OCI-LY7 (cell line): ENCODE measurements around the gene MINDY2.

ENCODE experiments used
- CTCF ChIP-seq: fragments of 200-600 bp; sonication (generic); conservative IDR thresholded peaks from 2 replicates; pipeline ENCODE4 v1.5.1; 2014; ENCODE audit warnings: mild to moderate bottlenecking, antibody characterized with exemption, low read length, moderate library complexity, mixed read lengths
- EZH2phosphoT487 ChIP-seq: fragments of 200-600 bp; sonication (generic); IDR thresholded peaks from 2 replicates; pipeline ENCODE4 v1.6.1; 2018; ENCODE audit warnings: low read depth, borderline replicate concordance, mild to moderate bottlenecking, mixed run types, antibody characterized with exemption, low read length, moderate library complexity, mixed read lengths

GRCh38 chr15:58877999-58878825 is 107.1 kb downstream of the MINDY2 start:
- TF ChIP-seq CTCF (no peak), EZH2phosphoT487 (no peak)
